ENCODE data around the gene AK5.

DNA sequence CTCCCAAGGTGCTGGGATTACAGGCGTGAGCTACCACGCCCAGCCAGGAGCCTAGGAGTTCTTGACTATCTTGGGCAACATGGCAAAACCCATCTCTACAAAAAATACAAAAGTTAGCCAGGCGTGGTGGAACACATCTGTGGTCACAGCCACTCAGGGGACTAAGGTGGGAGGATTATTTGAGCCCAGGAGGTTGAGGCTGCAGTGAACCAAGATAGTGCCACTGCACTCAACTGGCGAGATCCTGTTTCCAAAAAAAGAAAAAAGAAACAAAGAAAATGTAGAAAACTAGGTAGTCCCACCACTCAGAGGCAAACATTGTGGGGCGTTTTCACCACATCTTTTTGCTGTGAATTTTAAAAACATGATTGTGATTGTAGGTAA is 259.3 kb downstream of the AK5 start:
- TF ChIP-seq CTCF (conservative IDR thresholded peaks at IDR 0.05; ENCODE audit: low read depth in 2 of 2) (no peak), EZH2 (IDR thresholded peaks at IDR 0.05; ENCODE audit: low read depth, unreplicated experiment) (no peak), POLR2AphosphoS5 (IDR thresholded peaks at IDR 0.05; ENCODE audit: low read depth) (no peak), ZNF114 (CRISPR knock-in tag; IDR thresholded peaks at IDR 0.05) (no peak), STAT1 (IDR thresholded peaks at IDR 0.05; ENCODE audit: unreplicated experiment) (no peak), EZH2phosphoT487 (IDR thresholded peaks at IDR 0.05; ENCODE audit: unreplicated experiment) (no peak), ETS1 (IDR thresholded peaks at IDR 0.05) (no peak), CREB1 (CRISPR knock-in tag; IDR thresholded peaks at IDR 0.05; ENCODE audit: low read depth) (no peak), JUNB (IDR thresholded peaks at IDR 0.05; ENCODE audit: unreplicated experiment) (no peak), NANOG (IDR thresholded peaks at IDR 0.05; ENCODE audit: borderline replicate concordance) (no peak), ZNF331 (CRISPR knock-in tag; IDR thresholded peaks at IDR 0.05; ENCODE audit: low read depth) (no peak), ZNF462 (CRISPR knock-in tag; IDR thresholded peaks at IDR 0.05) (no peak)
- TF ChIP-seq, protein P1, sequence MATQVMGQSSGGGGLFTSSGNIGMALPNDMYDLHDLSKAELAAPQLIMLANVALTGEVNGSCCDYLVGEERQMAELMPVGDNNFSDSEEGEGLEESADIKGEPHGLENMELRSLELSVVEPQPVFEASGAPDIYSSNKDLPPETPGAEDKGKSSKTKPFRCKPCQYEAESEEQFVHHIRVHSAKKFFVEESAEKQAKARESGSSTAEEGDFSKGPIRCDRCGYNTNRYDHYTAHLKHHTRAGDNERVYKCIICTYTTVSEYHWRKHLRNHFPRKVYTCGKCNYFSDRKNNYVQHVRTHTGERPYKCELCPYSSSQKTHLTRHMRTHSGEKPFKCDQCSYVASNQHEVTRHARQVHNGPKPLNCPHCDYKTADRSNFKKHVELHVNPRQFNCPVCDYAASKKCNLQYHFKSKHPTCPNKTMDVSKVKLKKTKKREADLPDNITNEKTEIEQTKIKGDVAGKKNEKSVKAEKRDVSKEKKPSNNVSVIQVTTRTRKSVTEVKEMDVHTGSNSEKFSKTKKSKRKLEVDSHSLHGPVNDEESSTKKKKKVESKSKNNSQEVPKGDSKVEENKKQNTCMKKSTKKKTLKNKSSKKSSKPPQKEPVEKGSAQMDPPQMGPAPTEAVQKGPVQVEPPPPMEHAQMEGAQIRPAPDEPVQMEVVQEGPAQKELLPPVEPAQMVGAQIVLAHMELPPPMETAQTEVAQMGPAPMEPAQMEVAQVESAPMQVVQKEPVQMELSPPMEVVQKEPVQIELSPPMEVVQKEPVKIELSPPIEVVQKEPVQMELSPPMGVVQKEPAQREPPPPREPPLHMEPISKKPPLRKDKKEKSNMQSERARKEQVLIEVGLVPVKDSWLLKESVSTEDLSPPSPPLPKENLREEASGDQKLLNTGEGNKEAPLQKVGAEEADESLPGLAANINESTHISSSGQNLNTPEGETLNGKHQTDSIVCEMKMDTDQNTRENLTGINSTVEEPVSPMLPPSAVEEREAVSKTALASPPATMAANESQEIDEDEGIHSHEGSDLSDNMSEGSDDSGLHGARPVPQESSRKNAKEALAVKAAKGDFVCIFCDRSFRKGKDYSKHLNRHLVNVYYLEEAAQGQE (IDR thresholded peaks at IDR 0.05; ENCODE audit: unreplicated experiment), result no peak

Measured in GM23338 (cell line).